GM23338 (cell line): ENCODE data around the gene DSE. TPM values are rescaled to one million over a fixed set of nuclear protein-coding genes. Genes with fewer than 3 reads are reported as not detected.
A peak's percentile ranks its signal among the peaks of the same experiment; 100 is the strongest.

Experiments used
- ATAC-seq: fragments of 200-7000 bp; cut with Tn5 transposase; 3 replicates; pipeline ENCODE4 v1.9.1; 2020
- DNase-seq: peaks from one replicate; pipeline ENCODE4 v3.0.0-alpha.2; 2015; ENCODE audit warnings: low spot score
- H2AFZ ChIP-seq: fragments of 200-600 bp; sonication (generic); 2 replicates; pipeline ENCODE4 v1.8.0; 2016; ENCODE audit warnings: antibody characterized with exemption, mild to moderate bottlenecking, moderate library complexity
- H3F3A ChIP-seq: fragments of 200-600 bp; sonication (generic); replicated peaks from 2 replicates; pipeline ENCODE4 v1.8.0; 2017; ENCODE audit warnings: antibody characterized with exemption, mixed run types, low read depth
- H3K27ac ChIP-seq: fragments of 200-600 bp; sonication (generic); 2 replicates; pipeline ENCODE4 v1.6.1; 2016; ENCODE audit warnings: low read depth
- H3K27me3 ChIP-seq: fragments of 200-600 bp; sonication (generic); 2 replicates; pipeline ENCODE4 v1.8.0; 2016; ENCODE audit warnings: mild to moderate bottlenecking, mixed run types, moderate library complexity; ENCODE audit not compliant: insufficient read depth
- H3K36me3 ChIP-seq: fragments of 200-600 bp; sonication (generic); 2 replicates; pipeline ENCODE4 v1.8.0; 2016; ENCODE audit warnings: mild to moderate bottlenecking; ENCODE audit not compliant: insufficient read depth
- H3K4me1 ChIP-seq: fragments of 200-600 bp; sonication (generic); 2 replicates; pipeline ENCODE4 v1.8.0; 2016; ENCODE audit warnings: mild to moderate bottlenecking, moderate library complexity; ENCODE audit not compliant: insufficient read depth
- H3K4me2 ChIP-seq: fragments of 200-600 bp; sonication (generic); 2 replicates; pipeline ENCODE4 v1.7.1; 2017; ENCODE audit warnings: mixed run types
- H3K4me3 ChIP-seq: fragments of 200-600 bp; sonication (generic); 2 replicates; pipeline ENCODE4 v1.6.1; 2016; ENCODE audit warnings: mixed run types
- H3K79me2 ChIP-seq: fragments of 200-600 bp; sonication (generic); replicated peaks from 2 replicates; pipeline ENCODE4 v1.8.0; 2017; ENCODE audit warnings: mild to moderate bottlenecking; ENCODE audit not compliant: insufficient read depth
- H3K9me2 ChIP-seq: fragments of 200-600 bp; sonication (generic); 2 replicates; pipeline ENCODE4 v1.8.0; 2017; ENCODE audit not compliant: insufficient read depth
- H4K20me1 ChIP-seq: fragments of 200-600 bp; sonication (generic); replicated peaks from 2 replicates; pipeline ENCODE4 v1.8.0; 2017; ENCODE audit warnings: mild to moderate bottlenecking; ENCODE audit not compliant: insufficient read depth
- H3K27ac Mint-ChIP-seq: 2 replicates; pipeline ENCODE4 v1.8.0; 2020; ENCODE audit warnings: inconsistent platforms, mild to moderate bottlenecking, moderate library complexity, mixed read lengths
- H3K27me3 Mint-ChIP-seq: 3 replicates; pipeline ENCODE4 v1.8.0; 2022; ENCODE audit warnings: low read depth, mild to moderate bottlenecking, moderate library complexity, mixed read lengths, inconsistent platforms; ENCODE audit not compliant: insufficient read depth, poor library complexity
- H3K36me3 Mint-ChIP-seq: 3 replicates; pipeline ENCODE4 v1.8.0; 2021; ENCODE audit warnings: low read depth, mild to moderate bottlenecking, inconsistent platforms, moderate library complexity, mixed read lengths
- H3K4me1 Mint-ChIP-seq: 3 replicates; pipeline ENCODE4 v1.8.0; 2020; ENCODE audit warnings: mild to moderate bottlenecking, inconsistent platforms, mixed read lengths
- H3K4me3 Mint-ChIP-seq: 3 replicates; pipeline ENCODE4 v1.8.0; 2021; ENCODE audit warnings: moderate library complexity, mild to moderate bottlenecking, inconsistent platforms, mixed read lengths
- H3K9me3 Mint-ChIP-seq: 3 replicates; pipeline ENCODE4 v1.8.0; 2020; ENCODE audit warnings: moderate library complexity, mild to moderate bottlenecking, inconsistent platforms, mixed read lengths
- CREB1 ChIP-seq: fragments of 250-450 bp; sonication (Bioruptor Pico); IDR thresholded peaks from 2 replicates; pipeline ENCODE4 v1.5.0; 2020; ENCODE audit warnings: low read depth, mild to moderate bottlenecking, moderate library complexity
- EZH2phosphoT487 ChIP-seq: fragments of 200-600 bp; sonication (generic); IDR thresholded peaks from one replicate; pipeline ENCODE4 v1.8.1; 2018; ENCODE audit warnings: antibody characterized with exemption; ENCODE audit not compliant: unreplicated experiment
- NANOG ChIP-seq: IDR thresholded peaks from 2 replicates; pipeline ENCODE4 v1.6.1; 2016; ENCODE audit warnings: antibody characterized with exemption, borderline replicate concordance
- ZNF114 ChIP-seq: fragments of 250-450 bp; sonication (Bioruptor Pico); IDR thresholded peaks from 2 replicates; pipeline ENCODE4 v1.5.0; 2020; ENCODE audit warnings: mild to moderate bottlenecking, moderate library complexity
- ZNF331 ChIP-seq: fragments of 250-450 bp; sonication (Bioruptor Pico); IDR thresholded peaks from 2 replicates; pipeline ENCODE4 v1.5.0; 2020; ENCODE audit warnings: low read depth, mild to moderate bottlenecking, moderate library complexity
- polyA plus RNA-seq: library from polyadenylated mRNA; unstranded; fragments of >200 nt; fragmentation: Nextera tagmentation; extraction: Ambion mirVana; gene quantifications from 2 replicates; pipeline ENCODE4 v1.2.1, GENCODE V29; 2016
- total RNA-seq: library from RNA; depleted of rRNA; stranded (reverse); fragments of >200 nt; shearing (Covaris generic); gene quantifications from 2 replicates; pipeline ENCODE4 v1.2.3, GENCODE V29; 2014
- TF ChIP-seq, protein P1 (sequence below): IDR thresholded peaks from 2 replicates; pipeline ENCODE4 v1.6.1; 2016; ENCODE audit warnings: antibody characterized with exemption
- TF ChIP-seq, protein P2 (sequence below): IDR thresholded peaks from one replicate; pipeline ENCODE4 v1.6.1; 2018; ENCODE audit warnings: antibody characterized with exemption; ENCODE audit not compliant: unreplicated experiment

Gene DSE
- total and polyA plus RNA-seq, 2 experiments from 2014 or later = 18.8 to 45.2 TPM

- peaks cover 7% of the 10 kb centered on the region; the same call in 2 of the 3 replicates for H3K36me3 Mint-ChIP-seq
- no peaks in the 10 kb centered on the region for H3K27me3 Mint-ChIP-seq
- DNase-seq (peak; percentile 81), ATAC-seq (peak; percentile 80)
- Histone ChIP-seq H3K4me3 (peak overlapping the region; percentile 20; the same call in 1 of the 2 replicates), H3K36me3 (no peaks in the 10 kb centered on the region), H2AFZ (no peak overlapping the region), H3F3A (no peaks in the 10 kb centered on the region), H3K27ac (peak overlapping the region; percentile 51), H3K9me2 (no peaks in the 10 kb centered on the region), H3K4me1 (peaks cover 64% of the 10 kb centered on the region), H3K4me2 (peak overlapping the region; percentile 55), H3K79me2 (no peaks in the 10 kb centered on the region), H4K20me1 (no peaks in the 10 kb centered on the region), H3K27me3 (no peaks in the 10 kb centered on the region)
- peak overlapping the region; percentile 31 for H3K4me3 Mint-ChIP-seq
- peaks cover 70% of the 10 kb centered on the region for H3K4me1 Mint-ChIP-seq
- TF ChIP-seq EZH2phosphoT487 (no peak), NANOG (peak; percentile 86)
- TF ChIP-seq, protein P1, sequence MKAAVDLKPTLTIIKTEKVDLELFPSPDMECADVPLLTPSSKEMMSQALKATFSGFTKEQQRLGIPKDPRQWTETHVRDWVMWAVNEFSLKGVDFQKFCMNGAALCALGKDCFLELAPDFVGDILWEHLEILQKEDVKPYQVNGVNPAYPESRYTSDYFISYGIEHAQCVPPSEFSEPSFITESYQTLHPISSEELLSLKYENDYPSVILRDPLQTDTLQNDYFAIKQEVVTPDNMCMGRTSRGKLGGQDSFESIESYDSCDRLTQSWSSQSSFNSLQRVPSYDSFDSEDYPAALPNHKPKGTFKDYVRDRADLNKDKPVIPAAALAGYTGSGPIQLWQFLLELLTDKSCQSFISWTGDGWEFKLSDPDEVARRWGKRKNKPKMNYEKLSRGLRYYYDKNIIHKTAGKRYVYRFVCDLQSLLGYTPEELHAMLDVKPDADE = peak; percentile 56; the same call in 1 of the 2 replicates
- H3K9me3 Mint-ChIP-seq = peaks cover 7% of the 10 kb centered on the region; the same call in 1 of the 3 replicates
- peak overlapping the region; percentile 65 for H3K27ac Mint-ChIP-seq
These were observed 42.8 kb upstream of the DSE start for GRCh38 chr6:116327803-116328527.

- H2AFZ ChIP-seq = no peak overlapping the region
- Mint-ChIP-seq H3K4me3 (peak overlapping the region; percentile 31), H3K4me1 (peaks cover 65% of the 10 kb centered on the region), H3K36me3 (peaks cover 12% of the 10 kb centered on the region; the same call in 2 of the 3 replicates), H3K27ac (peak overlapping the region; percentile 65), H3K27me3 (no peaks in the 10 kb centered on the region), H3K9me3 (peaks cover 11% of the 10 kb centered on the region; the same call in 2 of the 3 replicates)
- no peaks in the 10 kb centered on the region for H3K79me2 ChIP-seq
- no peaks in the 10 kb centered on the region for H3K27me3 ChIP-seq
- no peak for DNase-seq
- TF ChIP-seq, protein P1 = no peak
- TF ChIP-seq NANOG = no peak
- H3K27ac ChIP-seq = peak overlapping the region; percentile 51
- no peaks in the 10 kb centered on the region for H4K20me1 ChIP-seq
- no peaks in the 10 kb centered on the region for H3K9me2 ChIP-seq
- no peaks in the 10 kb centered on the region for H3F3A ChIP-seq
- peak overlapping the region; percentile 55 for H3K4me2 ChIP-seq
- ATAC-seq = no peak
- H3K36me3 ChIP-seq = no peaks in the 10 kb centered on the region
- H3K4me1 ChIP-seq = peaks cover 58% of the 10 kb centered on the region
- peak overlapping the region; percentile 15; the same call in 1 of the 2 replicates for H3K4me3 ChIP-seq
These were observed 42.2 kb upstream of the DSE start for GRCh38 chr6:116328528-116328903.

DNA sequence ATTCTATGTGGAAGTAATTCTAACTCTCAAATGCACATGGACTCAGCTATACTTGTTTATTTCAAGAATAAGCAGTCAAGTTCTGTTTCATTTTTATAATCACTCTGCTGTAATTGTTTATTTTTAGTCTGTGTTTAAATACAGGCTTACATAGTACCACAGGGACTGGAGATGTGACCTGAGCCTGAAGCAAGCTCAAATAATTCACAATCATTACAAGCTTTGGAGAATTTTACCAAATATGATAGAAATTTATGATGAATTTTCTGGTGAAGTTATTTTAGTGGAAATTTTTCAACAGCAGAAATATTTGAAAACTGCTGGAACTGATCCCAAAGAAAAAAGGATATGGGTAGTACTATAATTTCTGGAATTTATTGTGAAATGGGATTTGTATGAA lies 41.6 kb upstream of the DSE start:
- H3K4me3 ChIP-seq = no peak overlapping the region
- H3K27ac Mint-ChIP-seq = 0 out of 2 replicates have a peak overlapping the region, but pooled peaks have one; percentile 54
- H3K9me2 ChIP-seq = no peaks in the 10 kb centered on the region
- peaks cover 58% of the 10 kb centered on the region for H3K4me1 Mint-ChIP-seq
- no peak for ATAC-seq
- no peaks in the 10 kb centered on the region for H3K79me2 ChIP-seq
- no peak for DNase-seq
- no peaks in the 10 kb centered on the region for H3K27me3 Mint-ChIP-seq
- peak overlapping the region; percentile 51; the same call in 1 of the 2 replicates for H3K27ac ChIP-seq
- peaks cover 52% of the 10 kb centered on the region for H3K4me1 ChIP-seq
- no peaks in the 10 kb centered on the region for H3F3A ChIP-seq
- no peaks in the 10 kb centered on the region for H3K36me3 ChIP-seq
- no peaks in the 10 kb centered on the region for H3K27me3 ChIP-seq
- peak overlapping the region; percentile 55; the same call in 1 of the 2 replicates for H3K4me2 ChIP-seq
- H3K4me3 Mint-ChIP-seq = no peak overlapping the region
- no peak overlapping the region for H2AFZ ChIP-seq
- peaks cover 11% of the 10 kb centered on the region; the same call in 2 of the 3 replicates for H3K9me3 Mint-ChIP-seq
- no peaks in the 10 kb centered on the region for H4K20me1 ChIP-seq
- peaks cover 16% of the 10 kb centered on the region; the same call in 2 of the 3 replicates for H3K36me3 Mint-ChIP-seq
- TF ChIP-seq EZH2phosphoT487 = no peak
- TF ChIP-seq ZNF331 (CRISPR knock-in tag) = no peak
- TF ChIP-seq CREB1 (CRISPR knock-in tag) = no peak
- TF ChIP-seq, protein P1 = no peak
- TF ChIP-seq NANOG = no peak
- TF ChIP-seq, protein P2, sequence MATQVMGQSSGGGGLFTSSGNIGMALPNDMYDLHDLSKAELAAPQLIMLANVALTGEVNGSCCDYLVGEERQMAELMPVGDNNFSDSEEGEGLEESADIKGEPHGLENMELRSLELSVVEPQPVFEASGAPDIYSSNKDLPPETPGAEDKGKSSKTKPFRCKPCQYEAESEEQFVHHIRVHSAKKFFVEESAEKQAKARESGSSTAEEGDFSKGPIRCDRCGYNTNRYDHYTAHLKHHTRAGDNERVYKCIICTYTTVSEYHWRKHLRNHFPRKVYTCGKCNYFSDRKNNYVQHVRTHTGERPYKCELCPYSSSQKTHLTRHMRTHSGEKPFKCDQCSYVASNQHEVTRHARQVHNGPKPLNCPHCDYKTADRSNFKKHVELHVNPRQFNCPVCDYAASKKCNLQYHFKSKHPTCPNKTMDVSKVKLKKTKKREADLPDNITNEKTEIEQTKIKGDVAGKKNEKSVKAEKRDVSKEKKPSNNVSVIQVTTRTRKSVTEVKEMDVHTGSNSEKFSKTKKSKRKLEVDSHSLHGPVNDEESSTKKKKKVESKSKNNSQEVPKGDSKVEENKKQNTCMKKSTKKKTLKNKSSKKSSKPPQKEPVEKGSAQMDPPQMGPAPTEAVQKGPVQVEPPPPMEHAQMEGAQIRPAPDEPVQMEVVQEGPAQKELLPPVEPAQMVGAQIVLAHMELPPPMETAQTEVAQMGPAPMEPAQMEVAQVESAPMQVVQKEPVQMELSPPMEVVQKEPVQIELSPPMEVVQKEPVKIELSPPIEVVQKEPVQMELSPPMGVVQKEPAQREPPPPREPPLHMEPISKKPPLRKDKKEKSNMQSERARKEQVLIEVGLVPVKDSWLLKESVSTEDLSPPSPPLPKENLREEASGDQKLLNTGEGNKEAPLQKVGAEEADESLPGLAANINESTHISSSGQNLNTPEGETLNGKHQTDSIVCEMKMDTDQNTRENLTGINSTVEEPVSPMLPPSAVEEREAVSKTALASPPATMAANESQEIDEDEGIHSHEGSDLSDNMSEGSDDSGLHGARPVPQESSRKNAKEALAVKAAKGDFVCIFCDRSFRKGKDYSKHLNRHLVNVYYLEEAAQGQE = no peak
- TF ChIP-seq ZNF114 (CRISPR knock-in tag) = no peak
